IMR-90 (cell line): Measurements from ENCODE around the gene HERPUD1. TPM values are rescaled to one million over a fixed set of nuclear protein-coding genes. Genes with fewer than 3 reads are reported as not detected.
A peak's percentile ranks its signal among the peaks of the same experiment; 100 is the strongest.

Experiments
- ATAC-seq: fragments of 200-7000 bp; cut with Tn5 transposase; 2 replicates; pipeline ENCODE4 v1.9.1; 2020; ENCODE audit warnings: low read depth, mild to moderate bottlenecking, moderate library complexity
- BruUV-seq: library from RNA; stranded (reverse); fragments of 400-500 nt; replicated peaks from 2 replicates; lab custom pipeline; 2021; lab: Mats Ljungman, UMichigan
- CTCF ChIA-PET: fragments of 300-600 bp; formaldehyde crosslinking; extraction: SDS; loops from one replicate; lab custom pipeline; 2021; ENCODE audit warnings: antibody characterized with exemption; lab: Yijun Ruan, JAX
- POLR2A ChIA-PET: fragments of 300-600 bp; sonication (Branson Sonifier 250); formaldehyde crosslinking; loops from one replicate; lab custom pipeline; 2022; ENCODE audit warnings: antibody characterized with exemption; ENCODE audit not compliant: unreplicated experiment; lab: Charles Lee
- DNase-seq: peaks from one replicate; pipeline ENCODE4 v3.0.0; 2013
- H2AFZ ChIP-seq: replicated peaks from 2 replicates; pipeline ENCODE3; 2013; ENCODE audit warnings: low read length, mild to moderate bottlenecking; ENCODE audit not compliant: poor library complexity
- H2AK5ac ChIP-seq: 2 replicates; pipeline ENCODE4 v1.6.1; 2013; ENCODE audit warnings: low read depth, low read length, inconsistent platforms
- H2AK9ac ChIP-seq: replicated peaks from 2 replicates; pipeline ENCODE3; 2013; ENCODE audit warnings: mild to moderate bottlenecking, low read depth, low read length, moderate library complexity; ENCODE audit not compliant: poor library complexity
- H2BK120ac ChIP-seq: 2 replicates; pipeline ENCODE4 v1.6.1; 2013; ENCODE audit warnings: low read depth, low read length, inconsistent platforms
- H2BK15ac ChIP-seq: 3 replicates; pipeline ENCODE4 v1.6.1; 2013; ENCODE audit warnings: low read depth, low read length, inconsistent platforms
- H2BK20ac ChIP-seq: 2 replicates; pipeline ENCODE4 v1.6.1; 2013; ENCODE audit warnings: low read depth, mild to moderate bottlenecking, inconsistent platforms, low read length, moderate library complexity
- H2BK5ac ChIP-seq: 2 replicates; pipeline ENCODE4 v1.6.1; 2013; ENCODE audit warnings: mild to moderate bottlenecking, low read depth, low read length, inconsistent platforms; ENCODE audit not compliant: poor library complexity, severe bottlenecking
- H3K14ac ChIP-seq: replicated peaks from 2 replicates; pipeline ENCODE4 v1.6.1; 2013; ENCODE audit warnings: low read depth, low read length, inconsistent platforms
- H3K18ac ChIP-seq: 2 replicates; pipeline ENCODE4 v1.6.1; 2013; ENCODE audit warnings: low read depth, low read length, control low read depth
- H3K23ac ChIP-seq: 2 replicates; pipeline ENCODE4 v1.6.1; 2013; ENCODE audit warnings: low read depth, low read length, inconsistent platforms
- H3K27ac ChIP-seq: 2 replicates; pipeline ENCODE4 v1.5.1; 2013; ENCODE audit warnings: mild to moderate bottlenecking, control low read depth, low read length; ENCODE audit not compliant: insufficient read depth
- H3K27me3 ChIP-seq: 2 replicates; pipeline ENCODE4 v1.6.1; 2013; ENCODE audit warnings: low read length; ENCODE audit not compliant: control insufficient read depth, insufficient read depth
- H3K36me3 ChIP-seq: 2 replicates; pipeline ENCODE4 v1.6.1; 2013; ENCODE audit warnings: low read length, mixed read lengths; ENCODE audit not compliant: control insufficient read depth, insufficient read depth
- H3K4ac ChIP-seq: 2 replicates; pipeline ENCODE4 v1.6.1; 2013; ENCODE audit warnings: low read depth, low read length, inconsistent platforms
- H3K4me1 ChIP-seq: 2 replicates; pipeline ENCODE4 v1.6.1; 2013; ENCODE audit warnings: low read length, mixed read lengths; ENCODE audit not compliant: control insufficient read depth, insufficient read depth
- H3K4me2 ChIP-seq: 2 replicates; pipeline ENCODE4 v1.6.1; 2013; ENCODE audit warnings: low read depth, mild to moderate bottlenecking, control low read depth, low read length, moderate library complexity
- H3K4me3 ChIP-seq: 2 replicates; pipeline ENCODE4 v1.5.1; 2013; ENCODE audit warnings: low read depth, mild to moderate bottlenecking, control low read depth, low read length, moderate library complexity; ENCODE audit not compliant: insufficient read depth
- H3K56ac ChIP-seq: 2 replicates; pipeline ENCODE4 v1.6.1; 2013; ENCODE audit warnings: low read length, inconsistent platforms; ENCODE audit not compliant: insufficient read depth; ENCODE audit errors: extremely low read depth
- H3K79me1 ChIP-seq, 2 experiments: 2 replicates each; pipeline ENCODE4 v1.6.1; 2013; ENCODE audit warnings: low read length in 2 of 2, inconsistent platforms in 1 of 2, low read depth in 1 of 2
- H3K9ac ChIP-seq: 2 replicates; pipeline ENCODE4 v1.6.1; 2013; ENCODE audit warnings: low read depth, low read length, control low read depth
- H3K9me1 ChIP-seq: 2 replicates; pipeline ENCODE4 v1.6.1; 2013; ENCODE audit warnings: low read length, inconsistent platforms; ENCODE audit not compliant: insufficient read depth
- H3K9me3 ChIP-seq: 2 replicates; pipeline ENCODE4 v1.6.1; 2013; ENCODE audit warnings: low read length; ENCODE audit not compliant: control insufficient read depth, insufficient read depth
- H4K20me1 ChIP-seq: 2 replicates; pipeline ENCODE4 v1.6.1; 2013; ENCODE audit warnings: low read length, inconsistent platforms; ENCODE audit not compliant: insufficient read depth
- H4K5ac ChIP-seq: 2 replicates; pipeline ENCODE4 v1.6.1; 2013; ENCODE audit warnings: mild to moderate bottlenecking, low read depth, low read length, control low read depth
- H4K8ac ChIP-seq, 2 experiments: 2 replicates each; pipeline ENCODE4 v1.6.1; 2013; ENCODE audit warnings: low read depth in 2 of 2, low read length in 2 of 2, control low read depth in 1 of 2, inconsistent platforms in 1 of 2
- H4K91ac ChIP-seq: 2 replicates; pipeline ENCODE4 v1.6.1; 2013; ENCODE audit warnings: low read depth, low read length, inconsistent platforms; ENCODE audit not compliant: insufficient read depth
- CEBPB ChIP-seq: IDR thresholded peaks from 2 replicates; pipeline ENCODE4 v1.6.1; 2012; ENCODE audit warnings: low read depth, low read length, improper control_type of control experiment
- POLR2A ChIP-seq: IDR thresholded peaks from 2 replicates; pipeline ENCODE4 v1.6.1; 2012; ENCODE audit warnings: mild to moderate bottlenecking, low read depth, low read length
- WGBS, 2 experiments: methylation state at CpG; one replicate each; pipeline versions ENCODE4 v1.1.5 to v1.1.7; 2013; ENCODE audit warnings: missing lambda C conversion rate in 2 of 2; ENCODE audit not compliant: insufficient read length in 1 of 2; ENCODE audit errors: extremely low coverage in 2 of 2; 5-methylcytosine and 5-hydroxymethylcytosine counted together
- dilution Hi-C: fragments of 300-500 bp; cut with HindIII; formaldehyde crosslinking; loops from one replicate; pipeline ENCODE4 v1.14.3; 2018; ENCODE audit warnings: low sequenced_read_pairs; ENCODE audit not compliant: unreplicated experiment
- in situ Hi-C: fragments of 300-500 bp; cut with MboI; formaldehyde crosslinking; loops from 3 replicates; pipeline ENCODE4 v1.14.3; 2019; ENCODE audit warnings: low sequenced_read_pairs, inconsistent platforms, mixed read lengths
- intact Hi-C: fragments of 100-400 bp; cut with micrococcal nuclease; formaldehyde crosslinking; loops from 2 replicates; pipeline ENCODE4 v1.10.0; 2022
- polyA plus RNA-seq, 3 experiments: library from polyadenylated mRNA; depleted of rRNA; stranded (reverse); fragments of >200 nt; gene quantifications; 2 replicates each; pipeline ENCODE4 v1.2.3, GENCODE V29; 2012; ENCODE audit warnings: low replicate concordance in 1 of 3
- total RNA-seq: library from RNA; depleted of rRNA; stranded (reverse); fragments of >200 nt; gene quantifications from 2 replicates; pipeline ENCODE4 v1.2.3, GENCODE V29; 2012

HERPUD1 gene
- total and polyA plus RNA-seq, 2 of the 4 experiments (the other 2 are of a cell fraction), result 130 to 148 TPM

DNA sequence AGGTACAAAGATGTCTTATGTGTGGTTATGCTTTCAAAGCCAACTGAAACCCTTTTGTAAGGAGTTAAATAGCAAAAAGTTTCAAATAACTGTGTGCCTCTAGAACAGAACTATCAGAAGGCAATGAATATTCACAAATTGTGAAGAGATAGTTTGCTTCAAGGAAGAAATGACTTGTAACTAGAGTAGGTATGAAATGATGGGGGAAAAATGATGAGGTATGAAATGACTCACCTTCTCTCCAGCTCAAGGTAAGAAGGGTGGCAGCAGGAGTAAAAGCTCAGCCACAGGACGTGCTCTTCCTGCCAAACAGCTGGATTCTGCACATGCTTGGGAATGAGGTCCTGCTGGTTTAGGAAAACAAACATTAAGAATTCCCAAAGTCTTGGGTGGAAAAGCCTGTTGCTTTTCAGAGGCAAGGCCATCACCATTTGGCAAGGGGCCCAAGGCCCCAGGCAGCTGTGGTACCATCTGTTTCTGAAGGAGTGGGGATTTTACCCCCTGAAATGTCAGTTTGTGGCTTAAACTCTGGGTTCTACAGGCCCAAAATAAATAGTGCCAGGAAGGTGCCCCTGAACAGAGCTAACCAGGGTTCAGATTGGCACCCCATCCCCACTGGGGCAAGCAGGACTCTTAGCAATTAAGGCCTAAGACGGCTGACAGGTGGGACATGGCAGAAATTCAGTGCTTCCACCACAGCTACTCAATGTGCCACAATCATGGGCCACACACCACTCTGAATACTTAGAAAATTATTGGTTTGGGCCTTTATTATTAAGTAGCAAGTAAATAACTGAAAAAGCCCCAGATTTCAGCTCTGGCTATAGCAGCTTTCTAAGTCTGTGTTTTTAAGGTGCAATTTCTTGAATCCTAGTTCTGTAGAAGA lies 13.3 kb downstream of the HERPUD1 start:
- no peak overlapping the region for H2BK15ac ChIP-seq
- dilution Hi-C loops, result no loop called here
- no peaks in the 10 kb centered on the region for H3K9me3 ChIP-seq
- H2BK120ac ChIP-seq, result no peak overlapping the region
- CTCF ChIA-PET, result no interaction called here
- no TSS peak for BruUV-seq
- H3K4me3 ChIP-seq, result no peak overlapping the region
- no peak overlapping the region for H3K56ac ChIP-seq
- no peak overlapping the region for H4K5ac ChIP-seq
- no peak overlapping the region for H3K14ac ChIP-seq
- peak overlapping the region; percentile 27; the same call in 1 of the 2 replicates for H3K27ac ChIP-seq
- no peak overlapping the region for H4K91ac ChIP-seq
- H3K4me1 ChIP-seq, result peaks cover 6% of the 10 kb centered on the region
- no peak overlapping the region for H3K18ac ChIP-seq
- no peak overlapping the region for H3K4me2 ChIP-seq
- no peak overlapping the region for H3K4ac ChIP-seq
- H3K36me3 ChIP-seq, result peaks cover 38% of the 10 kb centered on the region
- TF ChIP-seq CEBPB (no peak), POLR2A (peak; percentile 52)
- H2AK5ac ChIP-seq, result no peak overlapping the region
- peak overlapping the region; percentile 42 for H2AK9ac ChIP-seq
- H3K9ac ChIP-seq, result no peak overlapping the region
- in situ Hi-C loops, result no loop called here
- intact Hi-C loops, result no loop called here
- DNase-seq (peak; percentile 69), ATAC-seq (peak; percentile 9; the same call in 1 of the 2 replicates)
- peak overlapping the region in 1 of 2 experiments; percentile 15; a peak in 1 of 4 replicates for H4K8ac ChIP-seq
- POLR2A ChIA-PET, result interaction anchor here (0.6 kb wide), 1 partner anchor 130 kb away, joined by 4 read pairs; no protein-coding TSS in a partner anchor
- peak overlapping the region; percentile 13 for H2BK5ac ChIP-seq
- H3K9me1 ChIP-seq, result peaks cover 9% of the 10 kb centered on the region; the same call in 1 of the 2 replicates
- no peak overlapping the region for H3K23ac ChIP-seq
- H4K20me1 ChIP-seq, result peaks cover 59% of the 10 kb centered on the region; the same call in 1 of the 2 replicates
- WGBS, 2 experiments, result 22% methylated on average over 1 of the region's 2 CpGs; no CpG with 5 or more reads in 1 of the 2 experiments
- no peak overlapping the region for H2AFZ ChIP-seq
- H2BK20ac ChIP-seq, result no peak overlapping the region
- H3K27me3 ChIP-seq, result no peaks in the 10 kb centered on the region
- peaks cover 8 to 31% of the 10 kb centered on the region in 2 experiments for H3K79me1 ChIP-seq
